Measurements from ENCODE around the gene EIF5B.
"Not testable (repeated sequence)": the region's sequence is repeated elsewhere in the genome, so short reads cannot be mapped to it uniquely, and the experiment has no call there.

Gene EIF5B, protein sequence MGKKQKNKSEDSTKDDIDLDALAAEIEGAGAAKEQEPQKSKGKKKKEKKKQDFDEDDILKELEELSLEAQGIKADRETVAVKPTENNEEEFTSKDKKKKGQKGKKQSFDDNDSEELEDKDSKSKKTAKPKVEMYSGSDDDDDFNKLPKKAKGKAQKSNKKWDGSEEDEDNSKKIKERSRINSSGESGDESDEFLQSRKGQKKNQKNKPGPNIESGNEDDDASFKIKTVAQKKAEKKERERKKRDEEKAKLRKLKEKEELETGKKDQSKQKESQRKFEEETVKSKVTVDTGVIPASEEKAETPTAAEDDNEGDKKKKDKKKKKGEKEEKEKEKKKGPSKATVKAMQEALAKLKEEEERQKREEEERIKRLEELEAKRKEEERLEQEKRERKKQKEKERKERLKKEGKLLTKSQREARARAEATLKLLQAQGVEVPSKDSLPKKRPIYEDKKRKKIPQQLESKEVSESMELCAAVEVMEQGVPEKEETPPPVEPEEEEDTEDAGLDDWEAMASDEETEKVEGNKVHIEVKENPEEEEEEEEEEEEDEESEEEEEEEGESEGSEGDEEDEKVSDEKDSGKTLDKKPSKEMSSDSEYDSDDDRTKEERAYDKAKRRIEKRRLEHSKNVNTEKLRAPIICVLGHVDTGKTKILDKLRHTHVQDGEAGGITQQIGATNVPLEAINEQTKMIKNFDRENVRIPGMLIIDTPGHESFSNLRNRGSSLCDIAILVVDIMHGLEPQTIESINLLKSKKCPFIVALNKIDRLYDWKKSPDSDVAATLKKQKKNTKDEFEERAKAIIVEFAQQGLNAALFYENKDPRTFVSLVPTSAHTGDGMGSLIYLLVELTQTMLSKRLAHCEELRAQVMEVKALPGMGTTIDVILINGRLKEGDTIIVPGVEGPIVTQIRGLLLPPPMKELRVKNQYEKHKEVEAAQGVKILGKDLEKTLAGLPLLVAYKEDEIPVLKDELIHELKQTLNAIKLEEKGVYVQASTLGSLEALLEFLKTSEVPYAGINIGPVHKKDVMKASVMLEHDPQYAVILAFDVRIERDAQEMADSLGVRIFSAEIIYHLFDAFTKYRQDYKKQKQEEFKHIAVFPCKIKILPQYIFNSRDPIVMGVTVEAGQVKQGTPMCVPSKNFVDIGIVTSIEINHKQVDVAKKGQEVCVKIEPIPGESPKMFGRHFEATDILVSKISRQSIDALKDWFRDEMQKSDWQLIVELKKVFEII

DNA sequence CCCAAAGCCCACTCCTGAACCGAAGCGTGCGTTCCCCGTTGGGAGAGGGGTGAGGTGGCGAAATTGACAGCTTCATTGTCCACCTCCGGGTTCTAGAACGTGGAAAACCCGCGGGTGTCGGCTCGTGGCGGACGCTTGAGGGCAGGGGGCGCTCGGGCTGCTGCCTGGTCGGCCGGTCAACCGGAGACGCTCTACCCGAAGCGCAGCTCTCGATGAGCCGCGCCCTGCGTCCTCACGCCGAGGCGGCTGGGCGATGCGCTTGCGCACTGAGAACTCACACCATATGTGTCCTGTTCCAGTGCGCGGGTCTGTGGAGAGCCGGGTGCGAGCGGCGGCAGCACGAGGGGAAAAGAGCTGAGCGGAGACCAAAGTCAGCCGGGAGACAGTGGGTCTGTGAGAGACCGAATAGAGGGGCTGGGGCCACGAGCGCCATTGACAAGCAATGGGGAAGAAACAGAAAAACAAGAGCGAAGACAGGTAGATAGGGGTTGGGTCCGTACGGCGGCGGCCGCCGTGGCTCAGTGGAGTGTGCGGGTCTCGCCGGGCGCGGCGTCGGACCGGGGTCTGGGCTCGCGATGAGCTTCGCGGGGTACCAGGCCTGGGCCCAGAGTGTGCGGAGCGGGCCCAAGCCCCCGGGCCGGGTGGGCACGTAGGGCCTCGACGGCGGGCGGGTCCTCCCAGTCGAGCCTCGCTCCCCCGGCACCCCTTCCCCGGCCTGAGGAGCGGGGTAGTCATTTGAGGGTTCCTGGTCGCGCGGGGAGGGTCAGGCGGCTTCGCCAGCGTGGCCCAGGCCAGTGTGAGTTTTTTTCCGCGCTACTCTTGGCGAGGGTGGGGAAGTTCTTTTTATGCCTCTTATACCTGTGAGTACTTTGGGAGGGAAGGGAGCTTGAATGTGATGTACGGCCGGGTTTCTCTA lies at the start of gene EIF5B:
TSS of gene EIF5B (plus strand) at position 277 of the 916 bp plus-strand sequence. CDS start at position 443, 166 bp downstream.
- DNase-seq: peak; percentile 75

DNA sequence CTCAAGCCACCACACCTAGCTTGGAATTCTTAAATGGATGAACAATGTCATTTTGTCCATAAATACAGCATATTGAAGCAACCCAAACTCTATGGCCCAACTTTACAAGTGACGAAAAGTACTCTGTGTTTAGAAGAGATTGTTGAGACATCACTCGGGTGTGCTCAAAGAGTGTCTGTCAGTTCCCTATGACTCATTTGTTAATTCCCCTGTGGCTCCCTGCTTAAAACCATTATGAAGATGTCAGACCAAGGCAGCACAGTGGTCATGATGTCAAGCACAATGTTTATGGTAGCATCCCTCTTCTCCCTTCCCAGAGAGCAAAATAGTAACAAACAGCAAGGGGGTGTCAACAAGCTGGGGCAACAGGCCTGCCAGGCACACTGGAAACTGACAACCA lies 39.2 kb upstream of the EIF5B start:
- DNase-seq: no peak

DNA sequence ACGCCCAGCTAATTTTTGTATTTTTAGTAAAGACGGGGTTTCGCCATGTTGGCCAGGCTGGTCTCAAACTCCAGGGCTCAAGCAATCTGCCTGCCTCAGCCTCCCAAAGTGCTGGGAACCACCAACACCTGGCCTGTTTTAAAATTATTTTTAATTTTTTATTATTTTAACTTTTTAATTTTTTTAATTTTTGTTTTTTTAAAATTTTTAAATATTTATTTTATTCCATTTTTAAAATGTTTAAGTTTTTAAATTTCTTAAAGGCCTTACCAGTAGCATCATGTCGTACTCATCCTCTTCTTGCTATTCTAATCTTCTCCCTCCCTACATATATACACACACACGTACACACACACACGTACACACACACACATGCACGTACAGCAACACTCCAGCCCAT lies 37.6 kb upstream of the EIF5B start:
- no peak for DNase-seq

DNA sequence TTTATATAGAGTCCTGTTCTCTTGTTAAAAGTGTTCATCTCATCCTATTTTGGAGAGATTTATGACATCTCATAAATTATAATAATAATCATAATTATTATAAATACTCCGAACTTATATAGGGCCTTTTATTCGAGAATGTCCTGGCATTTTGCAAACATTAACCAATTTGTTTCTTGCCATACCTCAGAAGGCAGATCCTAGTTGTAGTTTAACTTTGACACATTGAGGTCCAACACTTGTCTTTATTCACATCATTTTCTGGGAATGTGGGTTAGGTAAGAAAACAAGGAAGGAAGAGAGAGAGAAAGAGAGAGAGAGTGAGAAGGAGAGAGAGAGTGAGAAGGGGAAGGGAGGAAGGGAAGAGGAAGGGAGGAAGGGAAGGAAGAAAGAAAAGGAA lies 36.1 kb upstream of the EIF5B start, which contains the start of gene LYG1:
TSS of gene LYG1 (minus strand) at position 101 of the 400 bp plus-strand sequence. CDS start 5,527 bp downstream, outside the sequence.
- DNase-seq: not testable (repeated sequence)

DNA sequence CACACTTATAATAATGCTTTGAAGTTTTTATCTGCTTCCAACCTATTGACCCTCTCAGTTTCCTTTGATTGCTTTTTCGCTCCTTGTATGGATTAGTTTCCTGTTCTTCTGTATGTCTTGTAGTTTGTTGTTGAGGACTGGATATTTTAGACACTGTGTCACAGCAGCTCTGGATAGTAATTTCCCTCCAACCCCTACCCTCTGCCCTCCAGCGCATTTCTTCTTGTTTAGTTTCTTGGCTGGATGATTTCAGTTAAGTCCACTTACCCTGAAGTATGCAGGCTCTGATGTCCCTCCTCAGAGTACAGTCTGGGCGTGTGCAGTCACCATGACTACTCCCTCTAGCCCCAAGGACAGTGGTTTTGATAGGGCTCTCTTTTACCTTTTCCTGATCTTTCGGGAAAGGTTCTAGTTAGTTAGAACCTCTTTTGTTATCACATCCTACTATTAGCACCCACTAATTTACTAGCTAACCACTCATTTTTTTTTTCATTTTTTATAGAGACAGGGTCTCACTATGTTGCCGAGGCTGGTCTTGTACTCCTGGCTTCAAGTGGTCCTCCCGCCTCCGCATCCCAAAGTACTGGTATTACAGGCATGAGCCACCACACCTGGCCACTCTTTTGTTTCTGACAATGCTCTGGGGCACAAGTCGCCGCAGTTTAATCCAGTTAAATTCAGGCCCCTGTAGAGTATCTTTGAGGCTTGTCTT lies 19.9 kb upstream of the EIF5B start:
- DNase-seq: no peak

DNA sequence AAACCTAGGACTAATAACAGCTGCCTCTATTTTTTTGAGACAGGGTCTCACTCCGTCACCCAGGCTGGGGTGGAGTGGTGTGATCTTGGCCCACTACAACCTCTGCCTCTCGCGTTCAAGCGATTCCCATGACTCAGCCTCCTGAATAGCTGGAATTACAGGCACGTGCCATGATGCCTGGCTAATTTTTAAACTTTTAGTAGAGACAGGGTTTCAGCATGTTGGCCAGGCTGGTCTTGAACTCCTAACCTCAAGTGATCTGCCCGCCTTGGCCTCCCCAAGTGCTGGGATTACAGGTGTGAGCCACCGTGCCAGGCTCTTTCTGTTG lies 19.4 kb upstream of the EIF5B start:
- not testable (repeated sequence) for DNase-seq

DNA sequence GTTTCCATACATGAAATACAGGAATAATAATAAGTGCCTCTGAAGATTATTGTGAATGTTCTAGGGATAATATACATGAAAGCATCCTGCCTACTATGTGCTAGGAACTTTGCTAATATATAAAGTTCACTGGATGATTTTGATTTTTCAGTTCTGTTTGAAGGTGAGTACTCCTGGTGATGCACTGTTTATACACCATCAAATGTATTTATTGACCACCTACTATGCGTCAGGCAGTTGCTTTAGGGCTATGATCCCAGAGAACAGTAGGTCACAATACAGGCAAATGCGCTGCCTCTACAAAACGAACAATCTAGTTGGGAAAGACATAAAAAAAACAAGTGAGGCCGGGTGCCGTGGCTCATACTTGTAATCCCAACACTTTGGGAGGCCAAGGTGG lies 11.8 kb upstream of the EIF5B start:
- no peak for DNase-seq

DNA sequence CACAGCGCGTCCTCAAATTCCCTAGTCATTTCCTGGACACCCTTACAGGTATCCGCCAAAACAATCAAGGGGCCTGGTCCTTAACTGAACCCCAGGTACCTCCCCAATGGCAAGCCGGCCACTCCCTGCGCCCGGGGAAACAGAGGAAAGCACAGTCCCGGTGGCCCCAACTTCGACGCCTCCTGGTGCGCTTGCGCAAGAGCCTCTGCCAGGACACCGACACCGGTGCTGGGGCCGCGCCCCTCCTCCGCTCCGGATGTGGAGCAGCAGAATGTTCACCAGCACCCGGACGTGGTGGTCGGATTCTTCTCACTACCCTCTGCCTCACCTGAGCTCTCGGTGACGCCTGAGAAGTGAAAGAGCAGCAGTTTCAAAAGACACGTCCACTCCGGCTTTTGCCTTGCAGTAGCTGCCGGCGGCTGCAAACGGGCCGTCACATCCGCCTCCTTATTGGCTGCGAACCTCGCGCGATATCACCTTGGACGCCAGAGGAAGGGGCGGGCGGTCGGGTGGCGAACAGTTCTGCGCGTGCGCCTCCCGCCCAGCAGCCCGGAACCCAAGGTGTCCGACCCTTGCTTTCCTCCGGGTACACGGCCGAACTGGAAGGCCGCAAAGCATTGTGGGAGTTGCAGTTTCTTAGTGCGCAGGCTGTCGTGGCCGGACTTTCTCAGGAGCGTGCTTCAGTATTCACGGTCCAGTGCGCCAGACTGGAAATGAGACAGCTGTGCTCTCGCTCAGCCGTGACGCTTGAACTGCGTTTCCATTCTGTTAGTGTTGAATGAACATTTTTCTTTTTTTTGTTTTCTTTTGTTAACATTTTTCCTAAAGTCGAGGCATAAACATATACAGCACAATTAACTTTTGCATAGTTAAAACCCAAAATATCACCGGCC lies 1.0 kb upstream of the EIF5B start, which contains the start of gene TXNDC9:
TSS of gene TXNDC9 (minus strand) at position 423 of the 893 bp plus-strand sequence. CDS start 3,123 bp downstream, outside the sequence.
- DNase-seq: peak; percentile 99

DNA sequence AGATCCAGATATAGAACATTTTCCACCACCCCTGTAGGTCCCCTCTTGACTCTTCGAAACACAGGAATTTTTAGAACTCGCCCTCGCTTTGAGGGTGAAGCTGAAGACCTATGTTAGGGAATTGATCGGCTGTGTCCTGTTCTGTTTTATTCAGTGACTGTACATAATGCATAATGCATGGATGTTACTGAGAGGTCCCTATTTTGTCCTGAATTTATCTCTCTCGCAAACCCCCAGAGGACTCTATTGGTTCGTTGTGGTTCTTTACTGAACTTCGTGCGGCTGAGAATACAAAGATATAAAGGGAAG lies 431 bp upstream of the EIF5B start:
- DNase-seq: peak; percentile 68

DNA sequence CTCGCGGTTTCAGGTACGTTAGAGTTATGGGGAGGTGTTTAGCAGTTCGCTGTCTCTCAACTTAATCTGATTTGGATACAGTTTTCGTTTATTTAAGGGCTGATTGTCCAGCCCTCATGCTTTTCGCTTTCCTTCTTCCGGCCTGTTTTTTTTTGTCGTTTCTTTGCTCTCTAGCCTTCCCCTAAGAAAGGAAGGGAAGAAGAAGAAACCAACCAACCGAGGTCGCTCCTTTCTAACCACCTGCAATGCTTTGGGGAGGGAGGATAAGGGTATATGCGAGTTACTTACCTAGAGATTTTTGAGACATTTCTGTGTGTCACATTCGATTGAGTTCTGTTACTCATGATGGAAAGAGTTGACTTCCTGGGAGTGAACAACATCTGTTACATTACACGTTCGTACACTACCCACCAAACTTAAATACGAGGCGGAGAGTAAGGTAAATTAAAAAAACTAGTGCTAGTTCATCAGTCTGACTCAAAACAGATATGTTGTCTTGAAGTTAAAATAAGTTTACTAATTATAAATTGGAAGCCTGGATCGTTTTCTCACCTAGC lies 918 bp downstream of the EIF5B start:
- peak; percentile 9 for DNase-seq

DNA sequence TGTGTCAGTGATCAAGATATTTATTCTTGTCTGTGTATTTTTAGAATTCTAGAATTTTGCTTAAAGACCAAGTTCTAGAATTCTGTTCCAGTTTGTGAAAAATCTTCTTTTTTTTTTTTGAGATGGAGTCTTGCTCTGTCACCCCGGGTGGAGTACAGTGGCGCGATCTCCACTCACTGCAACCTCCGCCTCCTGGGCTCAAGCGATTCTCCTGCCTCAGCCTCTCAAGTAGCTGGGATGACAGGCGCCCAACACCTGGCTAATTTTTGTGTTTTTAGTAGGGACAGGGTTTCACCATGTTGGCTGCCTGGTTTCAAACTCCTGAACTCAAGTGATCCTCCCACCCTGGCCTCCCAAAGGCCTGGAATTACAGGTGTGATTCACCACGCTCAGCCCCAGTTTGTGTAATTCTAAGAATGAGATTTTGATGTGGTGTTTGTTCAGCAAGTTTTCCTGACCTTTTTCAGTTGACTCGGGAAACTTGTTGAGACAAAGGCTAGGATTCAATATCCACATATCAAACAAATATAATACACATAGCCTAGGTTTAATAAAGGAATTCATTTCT lies 3.6 kb downstream of the EIF5B start:
- no peak for DNase-seq

DNA sequence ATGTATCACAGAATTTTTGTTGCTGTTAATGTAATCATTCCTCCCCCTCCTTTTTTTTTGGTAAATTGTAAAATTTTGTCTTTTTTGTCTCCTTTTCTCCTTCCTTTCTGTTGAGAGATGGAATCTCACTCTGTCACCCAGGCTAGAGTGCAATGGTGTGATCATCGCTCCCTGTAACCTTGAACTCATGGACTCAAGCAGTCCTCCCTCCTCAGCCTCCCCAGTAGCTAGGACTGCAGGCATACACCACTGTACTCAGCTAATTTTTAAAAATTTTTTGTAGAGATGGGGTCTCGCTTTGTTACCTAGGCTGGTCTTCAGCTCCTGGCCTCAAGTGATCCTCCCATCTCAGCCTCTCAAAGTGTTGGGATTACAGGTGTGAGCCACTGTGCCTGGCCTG lies 5.3 kb downstream of the EIF5B start:
- DNase-seq: no peak

DNA sequence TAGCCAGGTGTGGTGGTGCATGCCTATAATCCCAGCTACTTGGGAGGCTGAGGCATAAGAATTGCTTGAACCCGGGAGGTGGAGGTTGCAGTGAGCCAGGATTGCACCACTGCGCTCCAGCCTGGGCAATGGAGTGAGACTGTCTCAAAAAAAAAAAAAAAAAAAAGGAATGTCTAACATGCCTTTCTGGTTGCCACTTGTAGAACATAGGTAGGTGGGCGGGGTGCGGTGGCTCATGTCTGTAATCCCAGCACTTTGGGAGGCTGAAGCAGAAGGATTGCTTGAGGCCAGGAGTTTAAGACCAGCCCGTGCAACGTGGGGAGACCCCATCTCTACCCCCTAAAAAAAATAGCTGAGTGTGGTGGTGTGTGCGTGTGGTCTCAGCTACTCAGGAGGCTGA lies 8.3 kb downstream of the EIF5B start:
- DNase-seq: not testable (repeated sequence)

DNA sequence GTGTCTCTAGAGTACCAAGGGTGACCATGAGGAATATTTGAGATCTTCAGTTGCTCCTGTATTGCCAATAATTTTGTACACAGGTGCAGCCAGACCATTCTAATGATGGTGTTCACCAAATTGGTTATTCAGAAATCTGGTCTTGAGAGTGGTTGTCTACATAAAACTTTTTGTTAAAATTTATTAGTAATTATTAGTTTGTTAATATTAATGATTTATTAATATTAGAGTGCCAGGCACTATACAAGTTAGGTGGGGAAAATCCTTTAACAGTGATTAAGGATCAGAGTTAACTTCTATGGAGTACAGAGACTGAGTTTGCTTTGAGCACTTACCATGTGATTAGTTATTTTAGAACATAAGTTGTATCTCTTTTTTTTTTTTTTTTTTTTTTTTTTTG lies 9.0 kb downstream of the EIF5B start:
- no peak for DNase-seq

DNA sequence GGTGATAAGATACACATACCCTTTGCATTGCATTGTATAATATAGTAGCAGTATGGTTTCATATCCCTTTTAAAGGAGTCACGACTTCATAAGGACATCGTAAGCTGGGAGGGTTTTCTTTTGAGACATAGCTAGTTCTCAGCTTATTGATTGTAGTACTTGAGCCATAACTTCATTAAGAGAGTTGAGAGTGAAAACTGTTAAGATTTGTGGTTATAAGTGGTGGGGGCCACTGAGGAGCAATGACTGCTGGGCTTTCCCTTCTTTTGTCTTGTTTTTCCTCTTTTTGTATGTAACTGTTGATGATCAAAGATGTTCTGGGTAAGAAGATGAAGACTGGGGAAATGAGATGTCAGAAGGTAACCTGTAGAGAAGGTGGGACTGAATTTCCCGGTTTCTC lies 11.0 kb downstream of the EIF5B start:
- no peak for DNase-seq

DNA sequence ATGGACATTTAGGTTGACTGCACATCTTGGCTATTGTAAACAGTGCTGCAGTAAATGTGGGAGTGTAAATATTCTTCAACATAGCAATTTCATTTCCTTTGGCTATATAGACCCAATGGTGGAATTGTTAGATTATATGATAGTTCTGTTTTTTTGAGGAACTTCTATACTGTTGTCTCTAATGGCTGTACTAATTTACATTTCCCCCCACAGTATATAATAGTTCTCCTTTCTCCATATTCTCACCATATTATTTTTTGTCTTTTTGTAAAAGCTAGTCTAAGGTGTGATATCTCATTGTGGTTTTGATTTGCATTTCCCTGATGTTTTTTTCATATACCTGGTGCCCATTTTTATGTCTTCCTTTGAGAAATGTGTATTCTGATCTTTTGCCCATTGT lies 13.0 kb downstream of the EIF5B start:
- DNase-seq: no peak

DNA sequence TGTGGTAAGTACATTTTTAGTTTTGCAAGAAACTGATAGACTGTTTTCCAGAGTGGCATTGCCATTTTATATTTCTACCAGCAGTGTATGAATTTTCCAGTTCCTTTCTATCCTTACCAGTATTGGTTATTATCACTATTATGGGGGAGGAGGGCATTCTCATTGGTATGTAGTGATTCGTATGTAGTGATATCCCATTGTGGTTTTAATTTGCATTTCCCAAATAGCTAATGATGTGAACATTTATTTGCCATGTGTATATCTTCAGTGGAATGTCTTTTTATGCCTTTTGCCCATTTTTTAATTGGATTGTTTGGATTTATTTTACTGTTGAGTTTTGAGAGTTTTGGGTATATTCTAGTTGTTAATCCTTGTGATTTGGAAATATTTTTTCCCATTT lies 16.9 kb downstream of the EIF5B start:
- DNase-seq: no peak

DNA sequence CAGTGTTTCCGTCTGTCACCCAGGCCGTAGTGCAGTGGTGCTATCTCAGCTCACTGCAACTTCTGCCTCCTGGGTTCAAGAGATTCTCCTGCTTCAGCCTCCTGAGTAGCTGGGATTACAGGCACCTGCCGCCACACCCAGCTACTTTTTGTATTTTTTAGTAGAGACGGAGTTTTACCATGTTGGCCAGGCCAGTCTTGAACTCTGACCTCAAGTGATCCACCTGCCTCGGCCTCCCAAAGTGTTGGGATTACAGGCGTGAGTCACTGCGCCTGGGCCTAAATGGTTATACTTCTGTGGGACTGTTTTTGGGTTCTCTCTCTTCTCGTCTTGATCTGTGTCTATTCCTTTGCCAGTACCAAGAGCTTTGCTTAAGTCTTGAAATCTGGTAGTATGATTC lies 17.6 kb downstream of the EIF5B start:
- not testable (repeated sequence) for DNase-seq

DNA sequence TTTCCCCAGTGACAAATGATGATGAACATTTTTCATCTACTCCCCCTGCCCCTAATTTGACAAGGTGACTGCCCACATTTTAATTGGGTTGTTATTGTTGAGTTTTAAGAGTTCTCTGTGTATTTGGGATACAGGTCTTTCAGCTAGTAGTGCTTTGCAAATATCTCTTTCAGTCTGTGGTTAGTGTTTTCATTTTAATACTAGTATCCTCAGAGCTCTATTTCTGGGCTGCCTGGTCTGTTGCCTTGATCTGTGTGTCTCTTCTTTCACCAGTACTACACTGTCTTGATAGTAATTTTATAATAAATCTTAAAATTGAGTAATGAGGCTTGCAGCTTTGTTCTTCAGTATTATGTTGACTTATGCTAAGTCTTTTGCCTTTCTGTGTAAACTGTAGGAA lies 19.7 kb downstream of the EIF5B start:
- DNase-seq: no peak

DNA sequence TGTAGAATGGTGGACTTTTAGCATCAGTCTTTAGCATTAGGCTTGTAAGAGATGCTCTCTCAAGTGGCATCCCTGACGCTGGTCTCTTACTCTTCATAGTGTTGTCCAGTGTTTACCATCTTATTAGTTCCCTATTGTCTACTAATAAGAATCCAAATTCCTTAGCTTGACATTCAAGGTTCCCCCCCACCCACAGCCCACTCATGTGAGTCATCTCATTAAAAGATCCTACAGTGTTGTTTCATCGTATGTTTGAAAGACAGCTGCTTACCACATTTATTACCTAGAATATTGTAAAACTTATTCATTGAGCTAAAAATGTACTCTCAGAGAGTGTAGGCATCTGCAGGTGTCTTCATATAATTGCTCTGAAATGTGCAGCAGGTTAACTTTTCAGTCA lies 28.5 kb downstream of the EIF5B start:
- DNase-seq: no peak
